Measurements from ENCODE around the gene RRBP1.

The RRBP1 gene

DNA sequence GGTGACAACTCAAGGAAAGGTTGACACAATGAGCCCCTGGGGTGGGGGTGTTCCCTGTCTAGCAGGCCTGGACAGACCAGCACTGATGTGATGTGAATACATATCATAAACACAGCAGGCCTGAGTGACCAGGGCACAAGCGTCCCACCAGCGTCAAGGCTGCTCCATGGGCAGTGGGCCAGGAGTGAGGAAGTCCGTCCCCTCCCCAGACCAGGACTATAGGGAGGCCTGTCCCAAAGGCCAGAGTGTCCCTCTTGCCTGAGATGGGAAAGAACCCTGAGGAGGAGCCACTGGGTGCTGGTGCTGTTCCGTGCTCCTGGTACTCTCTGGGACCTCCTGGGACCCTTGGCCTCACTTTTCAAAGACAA lies 44.6 kb downstream of the RRBP1 start:
- no peak overlapping the region for H3K4me3 ChIP-seq (ENCODE audit: control insufficient read depth in 1 of 7, extremely low read depth in 1 of 7, insufficient read depth in 4 of 7, low read depth in 2 of 7, low read length in 6 of 7)
- no peaks in the 10 kb centered on the region for H3K27me3 ChIP-seq (replicated peaks in 2 of 5; ENCODE audit: control insufficient read depth in 4 of 5, insufficient read depth in 5 of 5, low read length in 4 of 5)
- H3K27ac ChIP-seq (ENCODE audit: insufficient read depth in 1 of 2, low read depth in 1 of 2, low read length in 2 of 2, poor library complexity in 1 of 2, severe bottlenecking in 2 of 2) = no peak overlapping the region
- POLR2A ChIA-PET = no interaction called here
- H3K36me3 ChIP-seq (ENCODE audit: control insufficient read depth in 4 of 4, insufficient read depth in 4 of 4, low read length in 3 of 4) = peaks cover 11 to 94% (median 63%) of the 10 kb centered on the region in 4 experiments
- no peak for DNase-seq
- peaks cover 0 to 31% (median 24%) of the 10 kb centered on the region in 4 experiments for H3K4me1 ChIP-seq (ENCODE audit: control extremely low read depth in 1 of 4, control insufficient read depth in 4 of 4, insufficient read depth in 4 of 4, low read length in 3 of 4)
- CTCF ChIA-PET = interaction anchor here (1.1 to 2.3 kb wide), 3 partner anchors 8 to 12 kb away, joined by 3 to 11 read pairs (median 5); no protein-coding TSS in a partner anchor
- 100% methylated on average over 3 of the region's 4 CpGs for WGBS (ENCODE audit: insufficient coverage)
- H3K9me3 ChIP-seq (ENCODE audit: control extremely low read depth in 1 of 5, control insufficient read depth in 4 of 5, insufficient read depth in 2 of 5, low read depth in 1 of 5, low read length in 4 of 5) = no peaks in the 10 kb centered on the region

DNA sequence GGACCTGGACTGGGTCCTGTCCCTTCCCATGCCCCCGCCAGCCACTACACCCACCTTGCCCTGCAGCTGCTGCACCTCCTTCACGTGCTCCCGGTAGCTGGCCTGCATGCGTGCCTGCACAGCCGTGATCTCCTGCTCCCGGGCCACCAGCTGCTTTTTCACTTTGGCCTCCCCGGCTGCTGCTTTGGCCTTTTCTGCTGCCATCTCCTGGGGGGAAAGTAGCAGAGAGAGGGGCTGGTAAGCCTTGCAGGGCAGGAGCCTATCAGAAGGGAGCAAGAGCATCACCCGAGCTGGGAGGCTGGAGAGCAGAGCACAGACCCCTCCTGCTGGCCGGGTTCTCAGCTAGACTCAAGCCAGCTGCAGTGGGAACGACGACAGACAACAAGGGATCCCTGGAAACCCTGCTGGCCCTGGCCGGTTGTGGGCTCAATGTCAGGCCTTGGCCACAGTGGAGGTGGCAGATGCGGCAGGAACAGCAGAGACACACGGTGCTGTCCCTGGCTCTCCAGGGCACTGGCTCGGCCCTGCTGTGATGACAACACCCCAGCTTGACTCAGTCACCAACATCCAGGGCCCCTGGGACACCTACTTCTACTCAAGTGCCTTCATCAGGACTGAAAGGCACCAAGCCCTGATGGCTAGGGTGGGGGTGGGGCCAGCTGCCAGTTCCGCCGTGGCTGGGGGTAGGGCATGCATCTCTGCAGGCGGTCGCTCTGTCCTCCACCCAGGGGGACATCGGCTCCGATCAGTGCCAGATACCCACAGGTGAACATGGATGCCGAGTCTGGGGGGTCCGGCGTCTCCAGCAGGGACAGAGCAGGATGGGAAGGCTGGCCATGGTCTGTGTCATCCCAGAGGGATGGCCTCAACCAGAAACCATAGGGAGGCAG lies 45.3 kb downstream of the RRBP1 start:
- no peak overlapping the region for H3K27ac ChIP-seq (ENCODE audit: insufficient read depth in 1 of 2, low read depth in 1 of 2, low read length in 2 of 2, poor library complexity in 1 of 2, severe bottlenecking in 2 of 2)
- H3K9me3 ChIP-seq (ENCODE audit: control extremely low read depth in 1 of 5, control insufficient read depth in 4 of 5, insufficient read depth in 2 of 5, low read depth in 1 of 5, low read length in 4 of 5) = no peaks in the 10 kb centered on the region
- ChIA-PET POLR2A (no interaction called here), CTCF (interaction anchor here (0.6 to 2.3 kb wide), 3 partner anchors 8 to 331 kb away, joined by 3 to 5 read pairs (median 4); no protein-coding TSS in a partner anchor)
- peaks cover 0 to 31% (median 24%) of the 10 kb centered on the region in 4 experiments for H3K4me1 ChIP-seq (ENCODE audit: control extremely low read depth in 1 of 4, control insufficient read depth in 4 of 4, insufficient read depth in 4 of 4, low read length in 3 of 4)
- 96% methylated on average over 14 of the region's 24 CpGs for WGBS (ENCODE audit: insufficient coverage)
- no peaks in the 10 kb centered on the region for H3K27me3 ChIP-seq (replicated peaks in 2 of 5; ENCODE audit: control insufficient read depth in 4 of 5, insufficient read depth in 5 of 5, low read length in 4 of 5)
- DNase-seq = no peak
- H3K4me3 ChIP-seq (ENCODE audit: control insufficient read depth in 1 of 7, extremely low read depth in 1 of 7, insufficient read depth in 4 of 7, low read depth in 2 of 7, low read length in 6 of 7) = no peak overlapping the region
- H3K36me3 ChIP-seq (ENCODE audit: control insufficient read depth in 4 of 4, insufficient read depth in 4 of 4, low read length in 3 of 4) = peaks cover 6 to 94% (median 65%) of the 10 kb centered on the region in 4 experiments

DNA sequence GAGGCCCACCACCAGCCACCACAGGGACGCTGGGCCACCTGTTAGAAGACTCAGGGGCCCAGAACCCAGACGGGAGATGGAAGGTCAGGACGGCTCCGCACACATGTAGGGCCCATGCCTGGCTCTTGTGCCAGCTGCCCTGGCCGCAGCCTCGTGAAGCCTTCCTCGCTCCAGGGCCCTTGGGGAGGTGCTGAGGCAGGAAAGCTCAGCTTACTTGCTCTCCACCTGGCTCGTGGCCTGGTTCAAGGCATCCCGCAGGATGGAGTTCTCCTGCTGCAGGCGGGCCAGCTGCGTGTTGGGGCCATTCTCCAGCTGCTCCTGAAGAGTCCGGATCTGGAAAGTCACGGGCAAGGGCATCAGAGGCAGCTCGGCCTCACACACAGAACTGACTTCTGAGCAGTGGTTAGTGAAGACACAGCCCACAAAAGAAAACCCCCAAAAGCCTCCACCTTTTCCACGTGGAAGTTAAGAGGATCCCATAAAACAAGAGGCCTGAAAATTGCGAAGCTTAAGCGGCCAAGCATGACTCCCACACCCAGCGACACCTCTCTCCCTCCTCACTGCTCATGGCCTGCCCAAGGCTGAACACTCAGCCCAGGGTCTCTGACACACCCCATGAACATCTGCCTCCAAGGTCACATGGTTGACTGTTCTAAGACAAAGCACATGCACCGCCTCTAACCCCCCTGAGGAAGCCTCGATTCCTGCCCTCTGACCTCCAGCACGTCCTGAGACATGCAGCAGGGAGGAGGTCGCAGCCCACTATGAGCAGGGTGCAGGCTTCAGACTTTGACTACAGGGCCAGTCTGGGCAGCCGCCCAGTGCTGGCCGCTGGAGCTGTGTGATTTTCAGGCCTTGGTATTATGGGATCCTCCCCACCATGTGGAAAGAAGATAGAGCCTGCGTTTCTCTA lies 46.5 kb downstream of the RRBP1 start:
- no peaks in the 10 kb centered on the region for H3K9me3 ChIP-seq (ENCODE audit: control extremely low read depth in 1 of 5, control insufficient read depth in 4 of 5, insufficient read depth in 2 of 5, low read depth in 1 of 5, low read length in 4 of 5)
- H3K4me1 ChIP-seq (ENCODE audit: control extremely low read depth in 1 of 4, control insufficient read depth in 4 of 4, insufficient read depth in 4 of 4, low read length in 3 of 4) = peaks cover 0 to 31% (median 24%) of the 10 kb centered on the region in 4 experiments
- POLR2A ChIA-PET = interaction anchor here (0.8 kb wide), 1 partner anchor 13 kb away, joined by 3 read pairs; no protein-coding TSS in a partner anchor
- CTCF ChIA-PET = interaction anchor here (0.8 to 7.0 kb wide), 6 partner anchors 9 to 262 kb away, joined by 3 to 52 read pairs (median 4); no protein-coding TSS in a partner anchor
- no peak overlapping the region for H3K4me3 ChIP-seq (ENCODE audit: control insufficient read depth in 1 of 7, extremely low read depth in 1 of 7, insufficient read depth in 4 of 7, low read depth in 2 of 7, low read length in 6 of 7)
- 89% methylated on average over 25 of the region's 25 CpGs for WGBS (ENCODE audit: insufficient coverage)
- peaks cover 5 to 94% (median 66%) of the 10 kb centered on the region in 4 experiments for H3K36me3 ChIP-seq (ENCODE audit: control insufficient read depth in 4 of 4, insufficient read depth in 4 of 4, low read length in 3 of 4)
- no peak for DNase-seq
- H3K27me3 ChIP-seq (replicated peaks in 2 of 5; ENCODE audit: control insufficient read depth in 4 of 5, insufficient read depth in 5 of 5, low read length in 4 of 5) = no peaks in the 10 kb centered on the region
- H3K27ac ChIP-seq (ENCODE audit: insufficient read depth in 1 of 2, low read depth in 1 of 2, low read length in 2 of 2, poor library complexity in 1 of 2, severe bottlenecking in 2 of 2) = no peak overlapping the region

DNA sequence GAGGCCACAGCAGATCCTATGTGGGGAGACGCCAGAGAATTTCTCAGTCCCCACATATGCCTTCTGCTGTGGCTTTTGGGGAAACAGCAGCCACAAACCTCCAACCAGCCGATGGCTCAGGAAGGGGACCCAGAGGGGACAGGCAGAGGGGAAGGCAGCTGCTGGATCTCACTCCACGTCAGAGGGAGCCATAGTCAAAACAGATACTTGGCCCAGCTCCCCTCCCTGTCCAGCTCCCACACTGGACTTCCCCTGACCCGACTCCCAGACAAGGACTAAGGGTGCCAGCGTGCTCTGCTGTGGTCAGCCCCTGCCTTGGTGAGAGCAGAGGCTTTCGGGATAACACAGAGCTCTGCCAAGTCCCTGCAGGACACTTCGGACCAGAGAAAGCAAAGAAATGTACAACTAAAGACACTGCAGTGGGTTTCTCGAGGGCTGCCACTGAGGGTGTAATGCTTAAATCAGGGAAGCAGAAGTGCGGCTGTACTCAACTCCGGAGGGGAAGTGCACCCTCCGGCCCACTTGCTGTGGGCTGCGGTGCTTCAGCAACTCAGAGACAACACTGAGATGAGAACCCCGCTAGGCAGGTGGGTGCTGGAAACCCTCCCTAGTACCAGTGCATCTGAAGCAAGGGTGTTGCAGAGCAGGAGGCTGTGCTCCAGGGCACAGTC lies 47.2 kb downstream of the RRBP1 start:
- ChIA-PET POLR2A (interaction anchor here (0.8 kb wide), 1 partner anchor 14 kb away, joined by 3 read pairs; no protein-coding TSS in a partner anchor), CTCF (interaction anchor here (0.8 to 7.0 kb wide), 9 partner anchors 9 to 304 kb away, joined by 3 to 52 read pairs (median 4); no protein-coding TSS in a partner anchor)
- DNase-seq = peak; percentile 42 to 88 (median 88)
- 10% methylated on average over 10 of the region's 13 CpGs for WGBS (ENCODE audit: insufficient coverage)
- Histone ChIP-seq H3K27ac (ENCODE audit: insufficient read depth in 1 of 2, low read depth in 1 of 2, low read length in 2 of 2, poor library complexity in 1 of 2, severe bottlenecking in 2 of 2) (peak overlapping the region in 1 of 2 experiments; percentile 35), H3K4me1 (ENCODE audit: control extremely low read depth in 1 of 4, control insufficient read depth in 4 of 4, insufficient read depth in 4 of 4, low read length in 3 of 4) (peaks cover 0 to 31% (median 24%) of the 10 kb centered on the region in 4 experiments), H3K4me3 (ENCODE audit: control insufficient read depth in 1 of 7, extremely low read depth in 1 of 7, insufficient read depth in 4 of 7, low read depth in 2 of 7, low read length in 6 of 7) (peak overlapping the region in 1 of 7 experiments; percentile 40), H3K9me3 (ENCODE audit: control extremely low read depth in 1 of 5, control insufficient read depth in 4 of 5, insufficient read depth in 2 of 5, low read depth in 1 of 5, low read length in 4 of 5) (no peaks in the 10 kb centered on the region), H3K27me3 (replicated peaks in 2 of 5; ENCODE audit: control insufficient read depth in 4 of 5, insufficient read depth in 5 of 5, low read length in 4 of 5) (no peaks in the 10 kb centered on the region), H3K36me3 (ENCODE audit: control insufficient read depth in 4 of 4, insufficient read depth in 4 of 4, low read length in 3 of 4) (peaks cover 5 to 95% (median 69%) of the 10 kb centered on the region in 4 experiments)

DNA sequence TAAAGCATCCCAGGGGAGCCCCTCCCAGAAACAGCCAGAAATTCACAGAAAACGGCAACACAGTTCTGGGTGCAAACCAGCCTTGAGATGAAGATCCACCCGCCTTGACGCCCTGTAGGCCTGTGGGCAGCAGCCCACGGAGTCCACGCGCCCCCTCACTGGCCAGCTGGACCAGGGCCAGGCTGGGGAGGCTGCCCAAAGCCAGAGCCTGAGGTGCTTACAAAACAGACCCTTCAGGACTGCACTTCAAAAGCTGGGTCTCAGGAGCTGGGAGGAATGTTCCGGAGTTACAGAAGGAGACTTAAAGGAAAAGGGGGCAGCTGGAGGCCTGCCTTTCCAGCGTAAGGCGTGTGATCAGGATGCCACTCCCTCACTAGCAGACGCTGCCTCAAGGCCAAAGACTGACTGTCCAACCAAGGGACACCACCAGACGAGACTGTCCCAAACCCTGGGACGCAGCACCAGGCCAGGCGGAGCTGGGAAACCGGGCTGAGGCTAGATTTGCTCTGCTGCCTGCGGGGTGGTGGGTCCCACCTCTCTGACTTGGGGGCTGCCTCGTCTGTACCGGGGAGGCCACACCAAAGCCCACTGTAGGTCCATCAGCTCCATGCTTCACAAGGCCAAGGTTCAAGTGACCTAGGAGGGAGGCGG lies 48.1 kb downstream of the RRBP1 start:
- ChIA-PET POLR2A (no interaction called here), CTCF (interaction anchor here (0.8 to 7.0 kb wide), 10 partner anchors 9 to 305 kb away, joined by 3 to 52 read pairs (median 4); no protein-coding TSS in a partner anchor)
- Histone ChIP-seq H3K27ac (ENCODE audit: insufficient read depth in 1 of 2, low read depth in 1 of 2, low read length in 2 of 2, poor library complexity in 1 of 2, severe bottlenecking in 2 of 2) (peak overlapping the region in 1 of 2 experiments; percentile 35), H3K27me3 (replicated peaks in 2 of 5; ENCODE audit: control insufficient read depth in 4 of 5, insufficient read depth in 5 of 5, low read length in 4 of 5) (no peaks in the 10 kb centered on the region), H3K4me3 (ENCODE audit: control insufficient read depth in 1 of 7, extremely low read depth in 1 of 7, insufficient read depth in 4 of 7, low read depth in 2 of 7, low read length in 6 of 7) (no peak overlapping the region), H3K4me1 (ENCODE audit: control extremely low read depth in 1 of 4, control insufficient read depth in 4 of 4, insufficient read depth in 4 of 4, low read length in 3 of 4) (peaks cover 0 to 31% (median 24%) of the 10 kb centered on the region in 4 experiments), H3K36me3 (ENCODE audit: control insufficient read depth in 4 of 4, insufficient read depth in 4 of 4, low read length in 3 of 4) (peaks cover 5 to 98% (median 70%) of the 10 kb centered on the region in 4 experiments), H3K9me3 (ENCODE audit: control extremely low read depth in 1 of 5, control insufficient read depth in 4 of 5, insufficient read depth in 2 of 5, low read depth in 1 of 5, low read length in 4 of 5) (no peaks in the 10 kb centered on the region)
- DNase-seq = no peak
- WGBS (ENCODE audit: insufficient coverage) = 96% methylated on average over 17 of the region's 18 CpGs

Data from common myeloid progenitor, CD34-positive (primary cell).